Measurements from ENCODE around the gene KLHL29.

The KLHL29 gene

DNA sequence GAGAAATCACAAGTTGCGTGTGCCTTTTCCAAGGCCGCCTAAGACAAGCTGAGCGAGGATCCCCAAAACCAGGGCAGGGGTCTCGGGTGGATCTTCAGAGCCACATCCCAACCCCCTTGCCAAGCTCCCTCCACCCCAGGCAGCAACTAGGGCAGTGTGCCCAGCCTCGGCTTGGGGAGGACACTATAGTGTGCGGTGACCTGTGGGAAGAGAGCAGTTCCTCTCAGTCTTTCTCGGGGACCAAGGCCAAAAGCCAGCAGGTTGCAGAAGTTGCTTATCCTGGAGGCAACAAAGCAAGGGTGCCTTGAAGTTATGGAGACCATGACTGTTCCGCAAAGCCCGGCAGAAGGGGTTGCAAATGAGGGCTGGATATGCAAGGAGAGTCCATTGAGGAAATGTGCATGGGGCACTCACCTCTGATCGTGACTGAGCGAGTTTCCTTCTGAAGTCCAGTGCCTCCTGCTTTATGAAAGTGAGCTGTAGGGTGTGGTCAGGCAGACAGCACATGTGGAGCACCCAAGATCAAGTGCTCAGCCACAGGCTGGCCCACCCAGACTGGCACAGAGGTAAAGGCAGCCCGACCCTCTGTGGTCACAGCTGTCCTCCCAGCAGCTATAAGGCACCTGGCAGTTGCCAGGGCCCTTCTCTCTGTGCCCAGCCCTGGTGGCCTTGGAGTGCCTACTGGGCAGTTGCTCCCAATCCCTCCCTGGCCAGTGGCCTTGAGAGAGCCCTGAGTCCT is 281.4 kb downstream of the KLHL29 start:
- DNase-seq: no peak

GRCh38 chr2:23666980-23667357 is 282.0 kb downstream of the KLHL29 start:
- DNase-seq: no peak

DNA sequence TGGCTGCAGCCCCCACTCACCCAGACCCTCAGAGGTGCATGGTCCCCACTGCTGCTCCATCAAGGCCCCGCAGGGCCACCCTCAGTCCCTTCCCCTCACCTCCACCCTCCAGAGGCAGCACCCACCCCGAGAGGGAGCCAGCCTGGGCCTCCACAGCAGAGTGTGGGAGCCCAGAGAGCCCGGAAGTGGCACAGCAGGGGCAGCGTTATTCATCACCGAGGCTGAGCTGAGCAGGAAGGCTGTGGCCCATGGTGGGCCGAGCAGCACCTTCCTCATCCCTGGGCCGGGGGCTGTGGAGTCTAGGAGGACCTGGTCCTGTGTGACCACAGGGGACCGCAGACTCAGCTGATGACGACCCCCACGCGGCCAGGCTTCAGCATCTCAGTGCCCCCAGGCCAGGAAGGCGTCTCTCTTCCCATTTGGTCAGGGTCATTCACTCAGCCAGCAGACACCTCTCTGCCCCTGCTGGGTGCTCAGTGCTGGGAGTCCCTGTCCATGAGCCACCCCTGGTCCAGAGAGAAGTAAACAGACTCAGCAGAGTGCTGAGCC is 283.9 kb downstream of the KLHL29 start:
- no peak for DNase-seq

- DNase-seq: no peak
These were observed 284.6 kb downstream of the KLHL29 start for GRCh38 chr2:23669413-23670244.

- DNase-seq: no peak
These were observed 285.2 kb downstream of the KLHL29 start for GRCh38 chr2:23670245-23670592.

DNA sequence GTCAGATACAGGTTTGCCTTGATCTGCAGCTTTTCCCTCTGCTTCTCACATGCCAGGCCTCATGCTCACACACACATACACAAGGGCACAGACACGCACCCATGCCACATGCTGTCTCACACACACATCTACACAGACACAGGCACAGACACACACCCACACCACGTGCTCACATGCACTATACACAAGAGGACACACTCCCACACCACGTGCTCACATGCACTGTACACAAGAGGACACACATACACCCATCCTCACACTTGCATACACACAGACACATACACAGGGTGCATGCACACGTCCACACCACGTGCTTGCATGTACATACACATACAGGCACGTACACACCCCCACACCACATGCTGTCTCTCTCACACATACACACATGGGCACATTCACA is 288.1 kb downstream of the KLHL29 start:
- no peak for DNase-seq

DNA sequence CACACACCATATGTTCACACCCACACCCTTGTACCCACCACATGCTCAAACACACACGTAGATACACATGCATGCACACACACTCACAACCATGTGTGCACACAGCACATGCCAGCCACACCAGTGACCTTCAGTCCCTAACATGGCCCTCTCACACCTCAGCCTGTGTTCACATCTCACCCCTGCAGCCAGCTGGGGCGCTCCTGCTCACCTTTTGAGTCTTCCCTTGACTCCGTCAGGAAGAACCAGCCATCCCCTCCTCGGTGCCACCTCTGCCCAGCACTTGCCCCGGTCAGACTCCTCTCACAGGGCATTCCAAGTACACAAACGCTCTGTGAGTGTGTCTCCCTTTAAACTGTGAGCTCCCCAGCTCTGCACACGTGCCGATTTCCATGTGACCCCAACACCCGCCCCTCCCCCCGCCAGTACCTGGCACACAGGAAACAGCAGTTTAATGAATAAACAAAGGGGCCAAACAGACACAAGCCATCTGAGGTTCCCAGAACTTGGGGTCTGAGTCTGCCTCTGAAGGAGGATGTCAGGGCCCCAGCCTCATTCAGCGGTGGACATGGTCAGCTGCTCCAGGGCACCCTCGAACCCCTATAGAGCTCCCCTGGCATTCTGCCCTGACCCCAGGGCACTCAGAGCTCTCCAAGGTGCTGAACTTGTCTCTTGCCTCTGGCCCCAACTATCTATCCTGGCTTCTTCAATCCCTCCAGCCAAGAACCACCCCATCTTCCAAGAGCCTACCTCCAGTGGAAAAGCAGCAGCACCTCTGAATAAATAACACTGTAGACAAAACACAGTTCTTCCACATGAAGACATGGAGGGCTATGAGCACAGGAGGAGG is 289.1 kb downstream of the KLHL29 start:
- no peak for DNase-seq

- DNase-seq: no peak
These were observed 290.5 kb downstream of the KLHL29 start for GRCh38 chr2:23675506-23675905.

DNA sequence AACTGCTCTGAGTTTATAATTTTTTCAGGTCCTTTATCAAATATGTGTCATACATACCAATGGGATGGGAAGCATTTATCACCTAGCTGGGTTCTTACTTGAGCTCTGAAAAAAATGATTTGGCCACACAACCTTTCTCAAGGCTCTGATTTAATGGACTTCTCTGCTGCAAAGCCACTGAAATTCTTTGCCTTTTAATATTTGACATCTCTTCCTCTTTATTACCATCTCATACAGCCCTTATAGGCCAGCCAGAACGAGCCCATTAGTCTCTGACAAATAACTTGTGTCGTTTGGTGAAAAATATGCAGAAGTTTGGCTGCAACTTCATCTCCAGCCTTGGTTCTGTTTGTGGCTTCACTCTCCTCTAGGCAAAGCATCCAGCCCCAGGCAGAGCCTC is 292.9 kb downstream of the KLHL29 start:
- DNase-seq: no peak

- DNase-seq: no peak
These were observed 294.1 kb downstream of the KLHL29 start for GRCh38 chr2:23679044-23679443.

GRCh38 chr2:23680951-23681350 is 296.0 kb downstream of the KLHL29 start:
- no peak for DNase-seq

DNA sequence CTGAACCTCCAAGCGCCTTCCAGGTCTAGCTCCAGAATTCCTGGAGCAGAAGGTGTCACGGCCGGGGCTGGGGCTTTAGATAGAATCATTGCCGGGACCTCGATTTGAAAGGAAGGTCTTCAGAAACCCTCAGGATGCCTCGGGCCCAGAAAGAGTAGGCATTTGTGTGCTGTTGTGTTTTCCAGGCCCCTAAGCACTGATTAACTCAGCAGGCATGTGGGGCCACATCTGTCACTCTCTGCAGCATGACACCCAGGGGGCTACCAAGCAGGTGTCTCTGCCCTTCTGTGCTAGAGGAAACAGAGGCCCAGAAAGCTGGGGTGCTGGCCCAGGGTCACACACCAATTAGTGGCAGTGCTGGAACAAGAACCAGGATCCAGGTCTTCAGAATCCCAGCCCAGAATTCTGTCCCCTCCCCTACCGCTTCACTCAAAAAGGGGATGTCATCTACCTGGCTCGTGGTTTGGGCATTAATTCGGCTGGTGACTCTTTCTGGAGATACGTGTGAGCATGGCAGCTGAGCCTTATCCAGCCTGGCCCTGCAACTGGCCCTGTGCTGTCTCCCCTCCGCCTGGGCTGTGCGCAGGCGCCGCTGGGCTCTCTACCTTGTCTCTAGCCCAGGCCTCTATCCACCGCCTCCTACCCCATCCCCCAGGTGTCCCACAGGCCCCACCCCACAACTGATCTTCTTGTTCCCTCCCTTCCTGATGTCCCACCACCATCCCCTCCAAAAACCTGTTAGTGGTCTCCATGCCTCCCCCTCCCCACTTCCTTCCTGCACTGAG is 296.6 kb downstream of the KLHL29 start:
- DNase-seq: no peak

- DNase-seq: no peak
These were observed 297.5 kb downstream of the KLHL29 start for GRCh38 chr2:23682481-23682880.

DNA sequence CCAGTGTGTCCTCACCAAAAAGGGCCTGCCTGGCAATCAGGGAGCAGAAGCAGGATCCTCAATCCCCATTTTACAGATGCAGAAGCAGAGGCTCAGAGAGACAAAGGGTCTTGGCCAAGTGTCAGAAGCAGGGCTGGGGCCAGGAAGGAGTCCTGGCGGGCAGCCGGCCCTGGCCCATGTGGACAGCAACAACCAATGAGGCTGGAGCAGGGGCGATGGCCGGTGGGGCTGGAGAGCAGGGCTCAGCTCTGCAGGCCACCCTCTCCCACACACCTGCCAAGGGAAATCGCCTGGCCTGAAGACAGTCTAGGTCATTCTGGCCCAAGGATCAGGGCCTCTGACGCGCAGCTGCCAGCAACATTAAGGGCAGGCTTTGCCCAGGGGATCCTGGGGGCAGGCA is 298.0 kb downstream of the KLHL29 start:
- DNase-seq: no peak

DNA sequence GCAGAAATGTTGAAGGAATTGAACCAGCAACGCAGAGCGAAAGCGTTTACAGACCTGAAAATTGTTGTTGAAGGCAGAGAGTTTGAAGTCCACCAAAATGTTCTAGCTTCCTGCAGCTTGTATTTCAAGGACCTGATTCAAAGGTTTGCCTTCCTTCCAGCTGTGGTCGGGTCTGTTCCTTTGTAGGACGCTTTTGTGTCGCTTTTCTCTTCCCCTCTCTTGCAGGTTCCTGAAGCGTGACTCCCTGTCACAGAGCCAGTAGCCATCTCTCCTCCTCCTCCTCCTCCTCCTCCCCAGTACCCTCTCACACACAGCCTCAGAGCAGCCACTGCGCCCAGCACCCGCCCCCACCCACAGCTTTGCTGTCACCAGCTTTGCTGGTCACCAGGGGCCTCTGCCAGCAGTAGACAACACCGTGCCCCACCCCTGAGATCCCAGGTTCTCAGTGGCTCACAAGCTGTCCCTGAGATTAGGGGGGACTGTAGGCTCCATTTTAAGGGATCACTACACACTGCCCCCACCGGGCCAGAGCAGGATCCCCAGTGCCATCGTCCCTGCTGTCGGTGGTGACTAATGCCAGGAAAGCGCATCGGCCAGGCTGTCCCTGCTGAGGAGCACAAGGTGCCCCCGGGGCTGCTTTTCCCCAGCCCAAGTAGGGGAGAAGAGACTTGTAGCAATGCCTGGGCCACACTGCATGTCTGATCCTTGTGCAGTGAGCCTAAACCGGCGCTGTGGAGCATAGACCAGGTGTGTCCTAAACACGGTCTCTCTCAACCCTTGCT is 299.6 kb downstream of the KLHL29 start:
- DNase-seq: no peak

DNA sequence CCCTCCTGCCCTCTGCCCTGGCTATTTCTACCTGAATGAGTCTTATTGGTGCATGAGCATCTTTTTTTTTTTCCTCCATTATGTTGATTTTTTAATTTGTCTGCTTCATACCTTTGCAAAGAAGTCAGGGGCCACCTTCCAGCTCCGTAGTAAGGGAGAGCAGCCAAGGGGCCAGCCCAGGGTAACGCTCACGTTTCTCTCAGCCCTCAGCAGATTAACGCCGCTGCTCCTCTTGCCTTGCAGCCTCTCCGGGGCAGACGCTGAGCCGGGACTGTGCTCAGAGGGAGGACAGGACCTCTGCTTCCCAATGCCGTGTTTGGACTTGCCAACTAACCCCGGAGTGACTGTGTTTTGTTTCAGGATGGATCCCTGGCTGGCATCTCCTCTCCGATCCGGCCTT is 300.2 kb downstream of the KLHL29 start:
- no peak for DNase-seq

- no peak for DNase-seq
These were observed 300.7 kb downstream of the KLHL29 start for GRCh38 chr2:23685706-23686105.

- DNase-seq: no peak
These were observed 301.5 kb downstream of the KLHL29 start for GRCh38 chr2:23686405-23687029.

- DNase-seq: no peak
These were observed 302.2 kb downstream of the KLHL29 start for GRCh38 chr2:23687214-23687613.

DNA sequence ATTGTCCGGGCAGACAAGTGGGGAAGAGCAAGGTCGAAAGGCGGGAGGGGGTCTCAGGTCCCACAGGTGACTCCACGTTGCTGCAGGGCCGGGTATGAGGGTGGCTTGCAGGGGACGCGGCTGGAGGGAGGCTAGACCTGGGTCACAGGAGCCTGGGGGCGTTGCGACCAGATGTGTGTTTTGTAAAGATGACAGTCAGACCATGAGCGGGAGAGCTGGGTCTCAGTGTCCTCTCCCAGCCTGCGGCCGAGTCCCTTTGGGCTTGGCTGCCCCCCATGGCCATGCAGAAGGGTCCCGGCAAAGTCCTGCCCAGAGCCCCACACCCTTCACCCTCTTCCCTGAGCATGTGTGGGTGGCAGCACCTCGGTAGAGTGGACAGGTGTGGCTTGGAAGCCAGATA is 302.7 kb downstream of the KLHL29 start:
- no peak for DNase-seq

DNA sequence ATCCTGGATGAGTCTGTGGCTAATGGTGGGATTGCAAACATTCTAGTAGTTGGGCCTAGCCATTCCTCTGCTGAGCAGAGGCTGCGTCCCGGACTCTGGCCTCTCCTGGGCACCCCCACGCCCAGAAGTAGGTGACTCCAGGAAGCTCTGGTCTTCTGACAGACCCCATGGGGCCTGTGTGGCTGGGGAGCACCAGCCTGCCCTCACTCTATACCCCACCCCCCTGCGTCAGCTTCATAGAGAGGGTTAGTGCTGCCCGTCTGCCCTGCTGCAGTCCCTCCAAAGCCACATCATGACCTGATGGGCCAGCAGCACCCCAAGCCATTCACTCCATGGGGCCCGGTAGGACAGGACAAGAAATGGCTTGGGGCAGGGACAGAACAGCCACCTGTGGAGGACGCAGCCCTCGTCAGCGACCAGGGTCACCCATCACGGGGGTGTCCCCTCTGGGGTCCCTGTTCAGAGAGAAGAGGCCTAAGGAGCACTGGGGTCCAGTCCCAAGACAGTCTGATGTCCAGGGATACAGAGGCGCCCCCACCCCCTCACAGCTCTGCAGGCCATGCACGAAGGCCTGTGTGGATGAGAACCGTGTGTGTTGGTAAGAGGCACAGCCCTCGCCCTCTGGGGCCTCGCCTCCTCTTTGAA is 303.6 kb downstream of the KLHL29 start:
- DNase-seq: no peak
